Endothelial cell of umbilical vein (primary cell): Measurements from ENCODE around the gene TRAPPC8. TPM values are rescaled to one million over a fixed set of nuclear protein-coding genes. Genes with fewer than 3 reads are reported as not detected.

Source experiments
- BruUV-seq: library from RNA; stranded (reverse); fragments of 400-500 nt; replicated peaks from 2 replicates; lab custom pipeline; 2021; lab: Mats Ljungman, UMichigan
- CTCF ChIA-PET: fragments of 300-600, 350-600 bp; sonication (Branson Sonifier 250); formaldehyde crosslinking; loops from one replicate; lab custom pipeline; 2021; ENCODE audit warnings: antibody characterized with exemption, inconsistent platforms; lab: Charles Lee
- POLR2A ChIA-PET: fragments of 300-600, 350-600 bp; sonication (Branson Sonifier 250); formaldehyde crosslinking; loops from one replicate; lab custom pipeline; 2021; ENCODE audit warnings: antibody characterized with exemption, inconsistent platforms; lab: Charles Lee
- DNase-seq: peaks from one replicate; pipeline ENCODE4 v3.0.0-alpha.2; 2011; ENCODE audit warnings: low read depth, low spot score
- FAIRE-seq: peaks from 2 replicates; lab custom pipeline; 2011; peaks lifted over from hg19 to GRCh38; lab: Jason Lieb, UNC
- H2AFZ ChIP-seq: 2 replicates; pipeline ENCODE4 v1.6.0; 2012; ENCODE audit warnings: low read depth, low read length, control low read depth, inconsistent platforms
- H3K27ac ChIP-seq: 2 replicates; pipeline ENCODE4 v1.5.1; 2011; ENCODE audit warnings: low read depth, mild to moderate bottlenecking, control low read depth, low read length, moderate library complexity; ENCODE audit not compliant: insufficient read depth
- H3K27me3 ChIP-seq, 2 experiments: 2 replicates each; pipeline versions ENCODE4 v1.6.0 to v1.6.1; 2011; ENCODE audit warnings: low read length in 2 of 2, mixed read lengths in 1 of 2; ENCODE audit not compliant: control insufficient read depth in 2 of 2, insufficient read depth in 2 of 2
- H3K36me3 ChIP-seq, 2 experiments: 2 replicates in 1 of 2; 3 replicates in 1 of 2; pipeline ENCODE4 v1.5.1; 2011; ENCODE audit warnings: low read length in 2 of 2, mild to moderate bottlenecking in 1 of 2, moderate library complexity in 1 of 2; ENCODE audit not compliant: control insufficient read depth in 2 of 2, insufficient read depth in 2 of 2; ENCODE audit errors: extremely low read depth in 1 of 2
- H3K4me1 ChIP-seq: 3 replicates; pipeline ENCODE4 v1.5.1; 2011; ENCODE audit warnings: mild to moderate bottlenecking, low read length; ENCODE audit not compliant: control insufficient read depth, insufficient read depth; ENCODE audit errors: extremely low read depth
- H3K4me2 ChIP-seq: 2 replicates; pipeline ENCODE4 v1.6.1; 2011; ENCODE audit warnings: low read length, control low read depth, mixed read lengths; ENCODE audit not compliant: insufficient read depth
- H3K4me3 ChIP-seq, 3 experiments: fragments of 200-600 bp in 1 of 3; sonication (generic), shearing (Covaris generic) in 1 of 3; replicated peaks in 1 of 3; 2 replicates each; pipeline ENCODE4 v1.5.1; 2011 to 2016; ENCODE audit warnings: control low read depth in 3 of 3, low read length in 3 of 3, mild to moderate bottlenecking in 2 of 3, inconsistent platforms in 1 of 3, low read depth in 1 of 3, moderate library complexity in 1 of 3; ENCODE audit not compliant: insufficient read depth in 1 of 3
- H3K79me2 ChIP-seq: 2 replicates; pipeline ENCODE4 v1.6.0; 2012; ENCODE audit warnings: low read length, inconsistent platforms; ENCODE audit not compliant: control insufficient read depth, insufficient read depth
- H3K9ac ChIP-seq: replicated peaks from 2 replicates; pipeline ENCODE3; 2011; ENCODE audit warnings: low read length, control low read depth; ENCODE audit not compliant: insufficient read depth; ENCODE audit errors: extremely low read depth
- H3K9me1 ChIP-seq: replicated peaks from 3 replicates; pipeline ENCODE4 v1.6.0; 2011; ENCODE audit warnings: mild to moderate bottlenecking, low read length; ENCODE audit not compliant: control insufficient read depth, insufficient read depth; ENCODE audit errors: extremely low read depth
- H3K9me3 ChIP-seq: replicated peaks from 2 replicates; pipeline ENCODE4 v1.5.1; 2012; ENCODE audit warnings: low read length, inconsistent platforms; ENCODE audit not compliant: control insufficient read depth, insufficient read depth
- H4K20me1 ChIP-seq: replicated peaks from 2 replicates; pipeline ENCODE3; 2011; ENCODE audit warnings: mild to moderate bottlenecking, low read length; ENCODE audit not compliant: control insufficient read depth, insufficient read depth; ENCODE audit errors: extremely low read depth
- EZH2 ChIP-seq: IDR thresholded peaks from 2 replicates; pipeline ENCODE4 v1.6.1; 2012; ENCODE audit warnings: borderline replicate concordance, low read depth, mild to moderate bottlenecking, moderate library complexity, low read length, inconsistent platforms; ENCODE audit not compliant: severe bottlenecking
- FOS ChIP-seq: IDR thresholded peaks from 2 replicates; pipeline ENCODE4 v1.6.1; 2011; ENCODE audit warnings: mild to moderate bottlenecking, low read length, moderate library complexity, borderline replicate concordance; ENCODE audit not compliant: insufficient read depth
- GATA2 ChIP-seq: IDR thresholded peaks from 2 replicates; pipeline ENCODE4 v1.7.0; 2011; ENCODE audit warnings: low read depth, mild to moderate bottlenecking, moderate library complexity, mixed read lengths, low read length; ENCODE audit not compliant: insufficient read length, insufficient read depth
- JUN ChIP-seq: IDR thresholded peaks from 2 replicates; pipeline ENCODE4 v1.6.1; 2011; ENCODE audit warnings: borderline replicate concordance, low read depth; ENCODE audit not compliant: insufficient read length, insufficient read depth
- MYC ChIP-seq: IDR thresholded peaks from one replicate; pipeline ENCODE4 v1.6.1; 2011; ENCODE audit warnings: mild to moderate bottlenecking, low read depth, low read length
- POLR2A ChIP-seq: IDR thresholded peaks from 2 replicates; pipeline ENCODE4 v1.6.1; 2012; ENCODE audit warnings: low read depth, mild to moderate bottlenecking, control low read depth, low read length
- POLR2AphosphoS5 ChIP-seq: IDR thresholded peaks from 2 replicates; pipeline ENCODE4 v1.6.1; 2012; ENCODE audit warnings: low read depth, mild to moderate bottlenecking, control low read depth, low read length, moderate library complexity; ENCODE audit not compliant: insufficient read depth
- dilution Hi-C: fragments of 300-500 bp; cut with MboI; formaldehyde crosslinking; loops from one replicate; pipeline ENCODE4 v1.15.0; 2019; ENCODE audit warnings: low sequenced_read_pairs; ENCODE audit not compliant: extremely low pct_ligation_motif_present
- intact Hi-C: fragments of 100-400 bp; cut with micrococcal nuclease; formaldehyde crosslinking; loops from one replicate; pipeline ENCODE4 v1.10.0; 2022
- polyA plus RNA-seq, 4 experiments: library from polyadenylated mRNA; depleted of rRNA in 3 of 4; stranded (reverse) in 3 of 4; unstranded in 1 of 4; fragments of >200 nt; gene quantifications; 2 replicates each; pipeline versions ENCODE4 v1.2.1 to v1.2.3, GENCODE V29; 2011 to 2012; ENCODE audit warnings: missing spikeins in 1 of 4
- total RNA-seq: library from RNA; stranded (reverse); gene quantifications from 2 replicates; pipeline ENCODE4 v1.2.3, GENCODE V29; 2021
- TF ChIP-seq, protein P1 (sequence below): IDR thresholded peaks from 2 replicates; pipeline ENCODE4 v1.6.1; 2011; ENCODE audit not compliant: insufficient read depth, insufficient read length
- TF ChIP-seq, protein P2 (sequence below), 2 donors: IDR thresholded peaks; 1 replicate in 1 of 2; 2 replicates in 1 of 2; pipeline ENCODE4 v1.5.1; 2011; ENCODE audit warnings: low read length in 2 of 2, mild to moderate bottlenecking in 2 of 2, moderate library complexity in 2 of 2, control low read depth in 1 of 2, inconsistent platforms in 1 of 2, low read depth in 1 of 2; ENCODE audit not compliant: insufficient read depth in 1 of 2; ENCODE audit errors: extremely low read depth in 1 of 2

The TRAPPC8 gene
- total and polyA plus RNA-seq, 2 donors (not counting 3 experiments of a cell fraction or from before 2014, with no cell fraction given), result 25.0 to 30.1 TPM

DNA sequence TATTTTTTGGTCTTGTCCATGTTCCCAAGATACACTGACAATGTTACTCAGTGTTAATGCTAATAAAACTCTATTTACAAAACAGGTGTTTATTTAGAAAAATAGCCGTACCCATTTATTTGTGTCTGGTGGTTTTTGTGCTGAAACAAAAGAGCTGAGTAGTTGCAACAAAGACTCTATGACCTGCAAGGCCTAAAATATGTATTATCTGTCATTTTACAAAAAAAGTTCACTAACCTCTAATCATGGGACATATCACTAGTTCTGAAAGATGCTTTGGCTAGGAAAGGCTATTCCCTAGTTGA, 123.1 kb downstream of the TRAPPC8 start:
- Histone ChIP-seq H3K27me3 (peaks cover 4 to 7% of the 10 kb centered on the region in 2 experiments), H3K9me3 (no peaks in the 10 kb centered on the region), H3K27ac (no peak overlapping the region), H4K20me1 (no peaks in the 10 kb centered on the region), H2AFZ (no peak overlapping the region), H3K36me3 (no peaks in the 10 kb centered on the region), H3K4me3 (no peak overlapping the region), H3K79me2 (no peaks in the 10 kb centered on the region), H3K9me1 (no peaks in the 10 kb centered on the region), H3K4me2 (no peak overlapping the region), H3K4me1 (no peaks in the 10 kb centered on the region), H3K9ac (no peak overlapping the region)
- intact Hi-C loops, result loop anchor here (1.0 to 5.0 kb wide), 6 partner anchors 78 to 848 kb away; no protein-coding TSS in a partner anchor
- no TSS peak for BruUV-seq
- dilution Hi-C loops, result no loop called here
- ChIA-PET POLR2A (no interaction called here), CTCF (interaction anchor here (0.6 to 2.8 kb wide), 20 partner anchors 9 to 268 kb away, joined by 3 to 42 read pairs (median 4); partner anchors contain the start of gene TRAPPC8)
- TF ChIP-seq JUN (no peak), MYC (no peak), FOS (no peak), GATA2 (no peak), POLR2AphosphoS5 (no peak), POLR2A (no peak), EZH2 (no peak)
- TF ChIP-seq, protein P1, sequence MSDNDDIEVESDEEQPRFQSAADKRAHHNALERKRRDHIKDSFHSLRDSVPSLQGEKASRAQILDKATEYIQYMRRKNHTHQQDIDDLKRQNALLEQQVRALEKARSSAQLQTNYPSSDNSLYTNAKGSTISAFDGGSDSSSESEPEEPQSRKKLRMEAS, result no peak
- TF ChIP-seq, protein P2, sequence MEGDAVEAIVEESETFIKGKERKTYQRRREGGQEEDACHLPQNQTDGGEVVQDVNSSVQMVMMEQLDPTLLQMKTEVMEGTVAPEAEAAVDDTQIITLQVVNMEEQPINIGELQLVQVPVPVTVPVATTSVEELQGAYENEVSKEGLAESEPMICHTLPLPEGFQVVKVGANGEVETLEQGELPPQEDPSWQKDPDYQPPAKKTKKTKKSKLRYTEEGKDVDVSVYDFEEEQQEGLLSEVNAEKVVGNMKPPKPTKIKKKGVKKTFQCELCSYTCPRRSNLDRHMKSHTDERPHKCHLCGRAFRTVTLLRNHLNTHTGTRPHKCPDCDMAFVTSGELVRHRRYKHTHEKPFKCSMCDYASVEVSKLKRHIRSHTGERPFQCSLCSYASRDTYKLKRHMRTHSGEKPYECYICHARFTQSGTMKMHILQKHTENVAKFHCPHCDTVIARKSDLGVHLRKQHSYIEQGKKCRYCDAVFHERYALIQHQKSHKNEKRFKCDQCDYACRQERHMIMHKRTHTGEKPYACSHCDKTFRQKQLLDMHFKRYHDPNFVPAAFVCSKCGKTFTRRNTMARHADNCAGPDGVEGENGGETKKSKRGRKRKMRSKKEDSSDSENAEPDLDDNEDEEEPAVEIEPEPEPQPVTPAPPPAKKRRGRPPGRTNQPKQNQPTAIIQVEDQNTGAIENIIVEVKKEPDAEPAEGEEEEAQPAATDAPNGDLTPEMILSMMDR (IDR thresholded peaks at IDR 0.05; ENCODE audit: extremely low read depth in 1 of 2, insufficient read depth in 1 of 2, low read depth in 1 of 2, low read length in 2 of 2), result no peak
- DNase-seq (no peak), FAIRE-seq (no peak)
